Vagina (tissue), 2 donors: ENCODE data around the gene ACTL6B. TPM values are rescaled to one million over a fixed set of nuclear protein-coding genes. Genes with fewer than 3 reads are reported as not detected.

Source experiments
- DNase-seq, 2 donors: peaks; one replicate each; pipeline ENCODE4 v3.0.0-alpha.2; 2017; ENCODE audit errors: extremely low spot score in 2 of 2
- H3K27ac ChIP-seq: fragments of 200-600 bp; sonication (generic); one replicate; pipeline ENCODE4 v1.5.1; 2019
- H3K27me3 ChIP-seq: fragments of 200-600 bp; sonication (generic); one replicate; pipeline ENCODE4 v1.5.1; 2019
- H3K36me3 ChIP-seq, 2 donors: fragments of 200-600 bp; sonication (generic); one replicate each; pipeline ENCODE4 v1.5.1; 2017 to 2019
- H3K4me1 ChIP-seq: fragments of 200-600 bp; sonication (generic); one replicate; pipeline ENCODE4 v1.5.1; 2019
- H3K4me3 ChIP-seq, 2 donors: fragments of 200-600 bp; sonication (generic); 1 replicate in 1 of 2; 2 replicates in 1 of 2; pipeline ENCODE4 v1.5.1; 2016 to 2019
- H3K9me3 ChIP-seq: fragments of 200-600 bp; sonication (generic); one replicate; pipeline ENCODE4 v1.5.1; 2019
- POLR2A ChIP-seq, 2 donors: fragments of 450-650 bp; IDR thresholded peaks; one replicate each; pipeline ENCODE4 v1.6.1; 2017; ENCODE audit warnings: antibody characterized with exemption in 2 of 2, mild to moderate bottlenecking in 2 of 2, moderate library complexity in 2 of 2
- POLR2AphosphoS5 ChIP-seq, 2 donors: sonication (generic); formaldehyde crosslinking; IDR thresholded peaks; one replicate each; pipeline ENCODE4 v1.9.0; 2017; ENCODE audit warnings: antibody characterized with exemption in 2 of 2, mild to moderate bottlenecking in 2 of 2, low read depth in 1 of 2; ENCODE audit not compliant: insufficient read depth in 1 of 2
- intact Hi-C: fragments of 100-400 bp; cut with DNase I; formaldehyde crosslinking; loops from one replicate; pipeline ENCODE4 v1.15.1; 2023
- total RNA-seq: library from RNA; depleted of rRNA; stranded (reverse); fragments of >200 nt; gene quantifications from one replicate; pipeline ENCODE4 v1.2.3, GENCODE V29; 2016
- TF ChIP-seq, protein P1 (sequence below), 3 experiments: fragments of 450-650 bp in 2 of 3; fragments of 200-600 bp in 1 of 3; sonication (generic) in 1 of 3; IDR thresholded peaks; one replicate each; pipeline ENCODE4 v1.5.1; 2017 to 2019; ENCODE audit warnings: antibody characterized with exemption in 3 of 3, mild to moderate bottlenecking in 2 of 3, moderate library complexity in 2 of 3

The ACTL6B gene
- total RNA-seq, 1 donor from 2014 or later = 0.49 TPM

DNA sequence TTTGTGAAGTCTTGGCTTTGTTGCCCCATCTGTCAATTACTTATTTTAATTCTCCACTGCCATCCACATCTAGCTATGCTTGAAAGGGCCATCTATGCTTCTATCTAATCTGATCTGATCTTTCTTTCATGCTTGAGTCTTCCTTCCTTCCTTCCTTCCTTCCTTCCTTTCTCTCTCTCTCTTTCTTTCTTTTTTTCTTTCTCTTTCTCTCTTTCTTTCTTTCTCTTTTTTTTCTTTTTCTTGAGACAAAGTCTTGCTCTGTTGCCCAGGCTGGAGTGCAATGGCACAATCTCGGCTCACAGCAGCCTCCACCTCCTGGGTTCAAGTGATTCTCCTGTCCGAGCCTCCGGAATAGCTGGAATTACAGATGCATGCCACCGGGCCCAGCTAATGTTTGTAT, 26.2 kb downstream of the ACTL6B start:
- Histone ChIP-seq H3K9me3 (no peaks in the 10 kb centered on the region), H3K36me3 (no peaks in the 10 kb centered on the region), H3K4me3 (no peak overlapping the region), H3K27ac (no peak overlapping the region), H3K4me1 (peaks cover 26% of the 10 kb centered on the region), H3K27me3 (peaks cover 4% of the 10 kb centered on the region)
- intact Hi-C loops = no loop called here
- TF ChIP-seq POLR2AphosphoS5 (IDR thresholded peaks at IDR 0.05; ENCODE audit: insufficient read depth in 1 of 2, low read depth in 1 of 2) = no peak
- TF ChIP-seq POLR2A (IDR thresholded peaks at IDR 0.05) = no peak
- TF ChIP-seq, protein P1, sequence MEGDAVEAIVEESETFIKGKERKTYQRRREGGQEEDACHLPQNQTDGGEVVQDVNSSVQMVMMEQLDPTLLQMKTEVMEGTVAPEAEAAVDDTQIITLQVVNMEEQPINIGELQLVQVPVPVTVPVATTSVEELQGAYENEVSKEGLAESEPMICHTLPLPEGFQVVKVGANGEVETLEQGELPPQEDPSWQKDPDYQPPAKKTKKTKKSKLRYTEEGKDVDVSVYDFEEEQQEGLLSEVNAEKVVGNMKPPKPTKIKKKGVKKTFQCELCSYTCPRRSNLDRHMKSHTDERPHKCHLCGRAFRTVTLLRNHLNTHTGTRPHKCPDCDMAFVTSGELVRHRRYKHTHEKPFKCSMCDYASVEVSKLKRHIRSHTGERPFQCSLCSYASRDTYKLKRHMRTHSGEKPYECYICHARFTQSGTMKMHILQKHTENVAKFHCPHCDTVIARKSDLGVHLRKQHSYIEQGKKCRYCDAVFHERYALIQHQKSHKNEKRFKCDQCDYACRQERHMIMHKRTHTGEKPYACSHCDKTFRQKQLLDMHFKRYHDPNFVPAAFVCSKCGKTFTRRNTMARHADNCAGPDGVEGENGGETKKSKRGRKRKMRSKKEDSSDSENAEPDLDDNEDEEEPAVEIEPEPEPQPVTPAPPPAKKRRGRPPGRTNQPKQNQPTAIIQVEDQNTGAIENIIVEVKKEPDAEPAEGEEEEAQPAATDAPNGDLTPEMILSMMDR (IDR thresholded peaks at IDR 0.05) = no peak
- DNase-seq = no peak

DNA sequence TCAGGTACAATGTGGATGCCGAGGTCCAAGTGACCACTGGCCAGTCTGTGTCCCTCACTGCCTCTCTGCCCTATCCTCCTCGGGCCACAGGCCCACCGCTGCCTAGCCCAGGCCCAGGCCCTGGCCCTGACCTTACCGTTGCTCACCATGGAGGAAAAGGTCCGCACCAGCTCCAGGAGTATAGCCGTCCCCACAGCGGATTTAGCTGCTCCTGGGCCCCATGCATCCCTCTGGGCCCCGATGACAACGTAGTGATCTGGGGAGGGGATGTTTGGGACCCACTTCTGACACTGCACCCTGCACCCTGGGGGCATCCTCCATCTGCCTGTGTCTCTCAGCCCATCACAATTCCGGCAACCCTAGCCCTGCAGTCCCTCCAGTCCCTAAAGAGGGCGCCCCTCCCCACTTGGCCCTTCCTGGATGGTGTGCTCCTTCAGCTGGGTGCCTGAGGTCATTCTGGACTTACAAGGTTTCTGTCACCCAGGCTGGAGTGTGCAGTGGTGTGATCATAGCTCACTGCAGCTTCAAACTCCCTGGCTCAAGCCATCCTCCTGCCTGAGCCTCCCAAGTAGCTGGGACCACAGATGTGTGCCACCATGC, 27.0 kb downstream of the ACTL6B start:
- H3K27ac ChIP-seq = no peak overlapping the region
- DNase-seq = no peak

DNA sequence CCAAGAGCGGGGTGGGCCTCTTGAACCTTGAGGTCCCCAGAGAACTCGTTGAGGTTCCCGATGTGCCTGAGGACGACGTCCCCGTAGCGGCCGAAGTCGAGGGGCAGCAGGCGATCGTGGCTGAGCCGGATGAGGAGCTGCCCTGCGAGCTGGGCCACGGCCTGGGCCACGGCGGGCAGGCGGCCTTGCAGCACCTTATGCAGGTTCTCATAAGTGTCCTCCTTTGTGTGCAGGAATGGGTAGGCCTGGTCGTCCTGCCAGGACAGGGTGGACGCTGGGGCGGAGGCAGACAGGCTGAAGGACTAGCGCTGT, 29.1 kb downstream of the ACTL6B start:
- no peak overlapping the region for H3K4me3 ChIP-seq
- intact Hi-C loops = no loop called here

More for the DNA sequence above, 27.0 kb downstream of the ACTL6B start:
- H3K9me3 ChIP-seq = no peaks in the 10 kb centered on the region
- intact Hi-C loops = no loop called here
- TF ChIP-seq POLR2A (IDR thresholded peaks at IDR 0.05) = no peak
- TF ChIP-seq, protein P1 (IDR thresholded peaks at IDR 0.05) = no peak
- TF ChIP-seq POLR2AphosphoS5 (IDR thresholded peaks at IDR 0.05; ENCODE audit: insufficient read depth in 1 of 2, low read depth in 1 of 2) = no peak
- peaks cover 26% of the 10 kb centered on the region for H3K4me1 ChIP-seq
- peaks cover 4% of the 10 kb centered on the region for H3K27me3 ChIP-seq
- no peak overlapping the region for H3K4me3 ChIP-seq
- no peaks in the 10 kb centered on the region for H3K36me3 ChIP-seq

DNA sequence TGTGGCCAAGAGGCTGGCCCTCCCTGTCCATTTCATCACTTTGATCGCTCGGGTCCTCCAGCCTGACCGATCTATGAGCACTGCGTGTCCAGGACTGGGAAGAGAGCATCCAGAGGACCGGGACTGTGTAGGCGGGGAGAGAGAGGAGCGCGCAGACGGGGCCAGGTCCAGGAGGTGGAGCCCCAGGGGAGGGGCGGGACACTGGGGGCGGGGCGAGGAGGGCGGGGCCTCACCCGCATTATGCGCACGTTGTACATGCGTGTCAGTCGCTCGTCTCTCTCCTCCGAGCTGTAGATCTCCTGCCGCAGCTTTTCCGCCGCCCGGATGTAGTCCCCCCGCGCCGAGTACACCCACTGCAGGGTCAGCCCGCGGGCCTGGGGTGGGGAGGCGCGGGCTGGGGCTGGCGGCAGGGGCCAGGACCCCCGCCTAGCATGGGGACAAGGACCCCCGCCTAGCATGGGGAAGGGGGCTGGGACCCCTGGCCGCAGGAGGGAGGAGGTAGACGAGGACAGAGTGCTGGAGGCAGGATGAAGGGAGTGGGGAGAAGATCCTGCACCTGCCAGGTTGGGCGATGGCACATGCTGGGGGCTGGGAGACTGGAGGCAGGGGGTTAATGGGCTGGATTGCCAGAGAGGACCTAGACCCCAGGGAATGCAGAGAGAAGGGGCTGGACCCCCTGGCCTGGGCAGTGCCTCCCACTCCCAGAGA, 29.6 kb downstream of the ACTL6B start:
- peaks cover 15% of the 10 kb centered on the region for H3K4me1 ChIP-seq
- no peaks in the 10 kb centered on the region for H3K27me3 ChIP-seq
- intact Hi-C loops = no loop called here
- H3K27ac ChIP-seq = peak overlapping the region; percentile 20
- H3K9me3 ChIP-seq = no peaks in the 10 kb centered on the region
- TF ChIP-seq POLR2A (IDR thresholded peaks at IDR 0.05) = no peak
- TF ChIP-seq, protein P1 (IDR thresholded peaks at IDR 0.05) = no peak
- peak in 1 of 2 donors; percentile 59 for TF ChIP-seq POLR2AphosphoS5 (IDR thresholded peaks at IDR 0.05; ENCODE audit: insufficient read depth in 1 of 2, low read depth in 1 of 2)
- peak overlapping the region; percentile 35 to 41 for H3K4me3 ChIP-seq
- no peaks in the 10 kb centered on the region for H3K36me3 ChIP-seq
- DNase-seq = no peak

More for the DNA sequence above, 29.1 kb downstream of the ACTL6B start:
- Histone ChIP-seq H3K4me1 (peaks cover 15% of the 10 kb centered on the region), H3K36me3 (no peaks in the 10 kb centered on the region), H3K9me3 (no peaks in the 10 kb centered on the region), H3K27me3 (no peaks in the 10 kb centered on the region), H3K27ac (peak overlapping the region; percentile 20)
- DNase-seq = no peak
- TF ChIP-seq POLR2A (IDR thresholded peaks at IDR 0.05) (no peak), POLR2AphosphoS5 (IDR thresholded peaks at IDR 0.05; ENCODE audit: insufficient read depth in 1 of 2, low read depth in 1 of 2) (no peak)
- TF ChIP-seq, protein P1 (IDR thresholded peaks at IDR 0.05) = no peak

DNA sequence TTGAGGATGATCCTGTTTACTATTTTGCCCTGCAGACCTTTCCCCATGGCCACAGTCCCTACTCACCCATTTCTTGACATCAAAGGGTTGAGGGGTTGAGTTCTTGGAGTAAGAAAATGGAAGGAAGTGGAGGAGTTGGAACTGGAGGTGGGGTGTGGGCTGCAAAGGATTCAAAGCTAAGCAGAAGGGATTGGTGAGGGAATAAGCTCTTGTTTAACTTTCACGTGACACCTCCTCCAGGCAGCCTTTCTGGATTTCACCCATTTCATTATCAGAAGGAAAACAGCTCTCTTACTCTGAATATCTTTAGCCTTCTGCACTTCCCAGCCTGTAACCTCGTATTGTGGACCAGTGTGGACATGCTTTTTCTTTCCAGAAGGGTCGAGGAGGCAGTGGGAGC, 30.2 kb downstream of the ACTL6B start:
- Histone ChIP-seq H3K27ac (peak overlapping the region; percentile 20), H3K9me3 (no peaks in the 10 kb centered on the region), H3K4me3 (peak overlapping the region; percentile 35 to 41), H3K4me1 (peaks cover 15% of the 10 kb centered on the region), H3K36me3 (no peaks in the 10 kb centered on the region), H3K27me3 (no peaks in the 10 kb centered on the region)
- intact Hi-C loops = no loop called here
- TF ChIP-seq POLR2A (IDR thresholded peaks at IDR 0.05) (no peak), POLR2AphosphoS5 (IDR thresholded peaks at IDR 0.05; ENCODE audit: insufficient read depth in 1 of 2, low read depth in 1 of 2) (no peak)
- TF ChIP-seq, protein P1 (IDR thresholded peaks at IDR 0.05) = no peak
- DNase-seq = no peak
